Measurements from ENCODE around the gene HTRA3.

DNA sequence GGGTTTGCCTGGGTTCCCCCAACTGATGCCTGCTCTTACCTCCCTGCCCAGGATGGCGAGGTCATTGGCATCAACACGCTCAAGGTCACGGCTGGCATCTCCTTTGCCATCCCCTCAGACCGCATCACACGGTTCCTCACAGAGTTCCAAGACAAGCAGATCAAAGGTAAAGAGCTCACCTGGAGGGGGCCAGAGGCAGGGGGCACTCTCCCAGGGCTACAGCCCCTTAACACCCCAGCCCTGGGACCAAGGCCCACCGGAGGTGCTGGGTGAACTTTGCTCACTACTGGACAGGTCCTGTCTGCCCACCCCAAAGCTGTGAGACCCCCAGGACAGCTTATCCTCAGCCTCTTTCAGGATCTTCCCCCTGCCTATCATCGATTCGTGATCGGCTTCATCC is 24.5 kb downstream of the HTRA3 start:
- TF ChIP-seq CTCF (IDR thresholded peaks at IDR 0.05; ENCODE audit: low read depth, low read length) (no peak), EZH2phosphoT487 (IDR thresholded peaks at IDR 0.05; ENCODE audit: low read depth) (no peak)
